ENCODE results near the gene ZNF423.

GRCh38 chr16:49548325-49548970, 307.5 kb downstream of the ZNF423 start:
- TF ChIP-seq CTCF (IDR thresholded peaks at IDR 0.05) (no peak), POLR2A (IDR thresholded peaks at IDR 0.05) (no peak)

All from right lobe of liver (tissue), 4 donors.